Retinal pigment epithelial cell (primary cell): Measurements from ENCODE around the gene MAD2L2.

Source experiments
- DNase-seq: peaks from one replicate; pipeline ENCODE4 v3.0.0-alpha.2; 2010; ENCODE audit warnings: low read depth
- H3K4me3 ChIP-seq: 2 replicates; pipeline ENCODE4 v1.5.1; 2011; ENCODE audit warnings: mild to moderate bottlenecking, low read length, control low read depth, moderate library complexity
- TF ChIP-seq, protein P1 (sequence below): conservative IDR thresholded peaks from 2 replicates; pipeline ENCODE4 v1.5.1; 2011; ENCODE audit warnings: low read depth, low read length, control low read depth, inconsistent platforms

MAD2L2 gene

DNA sequence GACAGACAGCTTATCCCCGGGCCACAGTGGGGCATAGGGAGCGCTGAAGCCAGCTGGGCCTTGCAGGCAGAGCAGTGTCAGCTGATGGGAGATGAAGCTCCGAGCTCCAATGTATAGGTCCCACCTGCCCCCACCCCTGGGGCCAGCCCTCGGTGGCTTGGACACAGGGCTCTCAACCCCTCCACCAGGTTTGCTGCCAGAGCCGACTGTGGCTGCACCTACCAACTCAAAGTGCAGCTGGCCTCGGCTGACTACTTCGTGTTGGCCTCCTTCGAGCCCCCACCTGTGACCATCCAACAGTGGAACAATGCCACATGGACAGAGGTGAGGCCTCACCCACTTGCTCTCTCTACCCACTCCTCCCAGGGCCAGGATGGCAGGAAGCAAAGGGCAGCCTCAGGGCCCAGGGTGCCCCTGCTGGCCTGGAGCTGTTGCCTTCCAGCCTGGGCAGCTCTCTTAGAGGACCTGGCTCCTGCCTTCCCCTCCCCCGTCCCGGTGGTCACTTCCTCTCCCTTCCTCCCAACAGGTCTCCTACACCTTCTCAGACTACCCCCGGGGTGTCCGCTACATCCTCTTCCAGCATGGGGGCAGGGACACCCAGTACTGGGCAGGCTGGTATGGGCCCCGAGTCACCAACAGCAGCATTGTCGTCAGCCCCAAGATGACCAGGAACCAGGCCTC is 7.7 kb downstream of the MAD2L2 start:
- DNase-seq: no peak
- TF ChIP-seq, protein P1, sequence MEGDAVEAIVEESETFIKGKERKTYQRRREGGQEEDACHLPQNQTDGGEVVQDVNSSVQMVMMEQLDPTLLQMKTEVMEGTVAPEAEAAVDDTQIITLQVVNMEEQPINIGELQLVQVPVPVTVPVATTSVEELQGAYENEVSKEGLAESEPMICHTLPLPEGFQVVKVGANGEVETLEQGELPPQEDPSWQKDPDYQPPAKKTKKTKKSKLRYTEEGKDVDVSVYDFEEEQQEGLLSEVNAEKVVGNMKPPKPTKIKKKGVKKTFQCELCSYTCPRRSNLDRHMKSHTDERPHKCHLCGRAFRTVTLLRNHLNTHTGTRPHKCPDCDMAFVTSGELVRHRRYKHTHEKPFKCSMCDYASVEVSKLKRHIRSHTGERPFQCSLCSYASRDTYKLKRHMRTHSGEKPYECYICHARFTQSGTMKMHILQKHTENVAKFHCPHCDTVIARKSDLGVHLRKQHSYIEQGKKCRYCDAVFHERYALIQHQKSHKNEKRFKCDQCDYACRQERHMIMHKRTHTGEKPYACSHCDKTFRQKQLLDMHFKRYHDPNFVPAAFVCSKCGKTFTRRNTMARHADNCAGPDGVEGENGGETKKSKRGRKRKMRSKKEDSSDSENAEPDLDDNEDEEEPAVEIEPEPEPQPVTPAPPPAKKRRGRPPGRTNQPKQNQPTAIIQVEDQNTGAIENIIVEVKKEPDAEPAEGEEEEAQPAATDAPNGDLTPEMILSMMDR: no peak

DNA sequence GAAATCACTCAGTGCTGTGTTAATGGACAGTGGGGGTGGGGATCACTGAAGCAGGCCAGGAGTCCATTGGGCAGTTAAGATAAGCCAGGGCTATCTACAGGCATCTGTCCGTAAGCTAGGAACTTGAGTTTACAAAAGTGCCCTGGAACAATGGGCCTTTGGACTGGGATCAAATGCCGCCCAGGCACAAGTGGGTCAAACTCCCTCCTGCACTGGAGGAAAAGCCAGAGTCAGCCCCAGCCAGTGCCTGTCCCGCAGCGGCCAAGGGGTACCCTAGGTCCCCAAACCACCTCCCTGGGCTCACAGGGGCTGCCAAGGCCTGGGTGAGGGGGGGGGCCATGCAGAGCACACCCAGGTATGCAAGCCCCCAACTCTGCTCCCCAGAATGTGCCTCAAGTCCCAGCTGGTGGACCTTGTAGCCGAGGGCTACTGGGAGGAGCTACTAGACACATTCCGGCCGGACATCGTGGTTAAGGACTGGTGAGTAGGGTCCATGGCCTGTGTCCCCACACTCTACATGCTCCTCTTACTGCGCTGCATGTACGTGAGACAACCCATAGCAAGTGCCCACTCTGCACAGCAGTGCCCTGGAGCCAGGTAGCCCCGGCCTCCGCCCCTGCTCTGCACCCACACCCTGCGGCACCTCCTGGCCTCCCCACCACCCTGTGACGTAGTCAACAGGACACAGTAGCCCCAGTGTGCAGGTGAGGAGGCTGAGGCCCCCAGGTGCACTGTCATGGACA is 9.2 kb downstream of the MAD2L2 start:
- no peak for DNase-seq
- TF ChIP-seq, protein P1: no peak
- no peak overlapping the region for H3K4me3 ChIP-seq

More for the DNA sequence above, 7.7 kb downstream of the MAD2L2 start:
- H3K4me3 ChIP-seq: no peak overlapping the region

DNA sequence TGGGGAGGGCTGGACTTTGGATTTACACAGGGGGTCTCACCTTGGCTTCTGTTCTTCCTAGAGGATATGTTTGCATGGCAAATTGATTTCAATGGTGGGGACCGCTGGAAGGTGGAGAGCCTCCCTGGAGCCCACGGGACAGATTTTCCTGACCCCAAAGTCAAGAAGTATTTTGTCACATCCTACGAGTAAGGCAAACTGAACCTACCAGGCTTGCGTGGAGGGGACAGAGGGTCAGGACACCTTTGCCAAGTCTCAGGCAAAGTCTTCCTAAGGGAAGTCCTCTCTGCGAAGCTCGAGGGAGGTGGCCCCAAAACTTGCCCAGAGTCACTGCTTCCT is 9.8 kb downstream of the MAD2L2 start:
- no peak overlapping the region for H3K4me3 ChIP-seq
- TF ChIP-seq, protein P1: no peak
- DNase-seq: no peak

DNA sequence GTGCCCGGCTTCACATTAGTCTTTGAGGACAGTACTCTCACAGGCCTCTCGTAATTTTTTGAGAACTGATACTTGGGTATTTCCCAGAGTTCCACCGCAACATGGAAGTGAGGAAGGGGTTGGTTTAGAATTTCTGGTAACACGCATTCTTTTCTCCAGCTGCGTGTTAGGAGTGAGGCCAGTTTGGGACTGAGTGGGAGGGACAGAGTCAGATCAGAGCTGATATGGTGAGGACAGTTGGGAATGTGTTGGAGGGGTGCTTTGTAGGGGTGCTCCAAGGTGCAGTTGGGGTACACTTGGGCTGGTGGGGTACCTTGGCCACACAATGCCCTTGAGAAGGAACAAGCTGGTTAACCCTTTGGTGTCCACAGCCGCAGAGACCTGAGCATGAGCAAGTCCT is 10.2 kb downstream of the MAD2L2 start:
- TF ChIP-seq, protein P1: no peak
- H3K4me3 ChIP-seq: no peak overlapping the region
- no peak for DNase-seq

DNA sequence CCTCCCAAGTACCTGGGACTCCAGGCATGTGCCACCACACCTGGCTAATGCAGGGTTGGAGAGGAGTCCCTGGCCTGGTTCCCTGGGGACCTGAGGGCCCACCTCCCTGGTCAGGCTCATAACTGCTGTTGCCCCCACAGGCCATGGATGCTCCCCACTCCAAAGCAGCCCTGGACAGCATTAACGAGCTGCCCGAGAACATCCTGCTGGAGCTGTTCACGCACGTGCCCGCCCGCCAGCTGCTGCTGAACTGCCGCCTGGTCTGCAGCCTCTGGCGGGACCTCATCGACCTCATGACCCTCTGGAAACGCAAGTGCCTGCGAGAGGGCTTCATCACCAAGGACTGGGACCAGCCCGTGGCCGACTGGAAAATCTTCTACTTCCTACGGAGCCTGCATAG is 12.4 kb downstream of the MAD2L2 start:
- TF ChIP-seq, protein P1: no peak
- no peak for DNase-seq
- no peak overlapping the region for H3K4me3 ChIP-seq

DNA sequence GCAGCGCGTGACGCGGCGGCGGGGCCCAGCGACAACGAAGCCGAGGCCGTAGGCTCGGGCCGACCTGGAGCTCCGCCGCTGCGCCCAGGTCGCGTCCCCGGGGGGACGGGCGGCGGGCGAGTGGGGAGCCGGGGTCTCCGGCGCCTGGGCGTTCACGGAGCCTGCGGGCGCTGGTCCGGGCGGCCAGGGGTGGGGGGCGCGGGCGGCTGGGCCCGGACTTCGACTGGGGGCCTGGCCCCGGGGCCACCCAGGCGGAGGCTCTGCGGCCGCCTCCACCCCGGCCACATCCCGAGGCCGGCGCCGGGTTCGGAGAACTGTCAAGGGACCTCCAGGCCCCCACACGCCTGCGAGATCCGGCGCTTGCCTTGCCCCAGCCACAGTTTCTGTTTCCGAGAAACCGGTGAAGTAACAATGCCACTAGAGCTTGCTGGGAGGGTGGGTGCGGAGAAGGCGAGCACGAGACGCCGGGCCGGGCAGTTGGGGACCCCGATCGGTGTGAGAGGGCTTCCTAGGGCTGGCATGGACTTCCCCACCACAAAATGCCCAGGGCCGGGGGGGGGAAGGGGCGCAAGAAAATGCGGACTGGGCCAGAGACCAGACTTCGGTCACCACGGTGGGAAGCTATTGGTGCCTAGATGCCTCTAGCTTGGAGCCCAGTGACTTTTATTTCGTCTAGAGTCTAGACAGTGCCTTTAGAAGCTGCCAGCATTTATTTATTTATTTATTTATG is 16.4 kb downstream of the MAD2L2 start:
- TF ChIP-seq, protein P1: no peak
- H3K4me3 ChIP-seq: peak overlapping the region; percentile 46
- no peak for DNase-seq
